ENCODE results near the gene SLC17A9.

The SLC17A9 gene

DNA sequence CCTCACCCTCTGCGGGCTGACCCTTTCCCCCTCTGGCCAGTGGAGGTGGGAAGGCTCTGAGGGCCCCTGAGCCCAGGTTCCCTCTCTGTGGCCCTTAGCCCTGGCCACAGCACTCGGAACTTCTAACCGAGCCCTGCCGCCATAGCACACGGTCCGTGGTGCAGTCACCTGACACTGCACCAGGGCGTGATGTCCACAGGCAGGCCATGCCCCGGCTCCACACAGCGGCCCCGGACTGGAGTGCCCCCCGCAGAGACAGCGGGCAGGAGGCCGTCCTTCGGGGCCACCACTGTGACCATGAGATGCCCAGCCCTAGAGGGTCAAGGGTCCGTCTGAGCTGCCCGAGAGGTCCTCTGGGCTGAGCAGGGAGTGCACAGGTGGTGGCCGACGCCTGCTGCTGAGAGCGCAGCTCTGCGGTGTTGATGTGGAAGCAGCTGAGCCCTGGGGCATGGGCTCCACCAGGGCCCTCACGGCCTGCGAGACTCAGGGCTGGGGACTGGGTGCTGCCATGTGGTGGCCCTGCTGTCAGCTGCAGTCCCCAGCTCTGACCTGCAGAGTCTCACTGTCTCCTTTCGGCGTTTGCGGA, 65.4 kb downstream of the SLC17A9 start:
- no peak for DNase-seq (ENCODE audit: low spot score)
